Fibroblast of lung (primary cell): ENCODE results near the gene SYNJ2BP. TPM values are rescaled to one million over a fixed set of nuclear protein-coding genes. Genes with fewer than 3 reads are reported as not detected.
"Not testable (repeated sequence)": the region's sequence is repeated elsewhere in the genome, so short reads cannot be mapped to it uniquely, and the experiment has no call there.

Source experiments
- DNase-seq, 2 donors: peaks; one replicate each; pipeline versions ENCODE4 v3.0.0 to v3.0.0-alpha.2; 2010; ENCODE audit warnings: low read depth in 2 of 2
- H2AFZ ChIP-seq: 2 replicates; pipeline ENCODE4 v1.5.1; 2012; ENCODE audit warnings: low read length, control low read depth, inconsistent platforms
- H3K27ac ChIP-seq: 2 replicates; pipeline ENCODE4 v1.5.1; 2011; ENCODE audit warnings: low read length, control low read depth; ENCODE audit not compliant: insufficient read depth
- H3K27me3 ChIP-seq: 2 replicates; pipeline ENCODE4 v1.5.1; 2011; ENCODE audit warnings: mild to moderate bottlenecking, low read length; ENCODE audit not compliant: control insufficient read depth, insufficient read depth
- H3K36me3 ChIP-seq: 2 replicates; pipeline ENCODE4 v1.5.1; 2011; ENCODE audit warnings: low read length; ENCODE audit not compliant: control insufficient read depth, insufficient read depth
- H3K4me1 ChIP-seq: 2 replicates; pipeline ENCODE4 v1.5.1; 2011; ENCODE audit warnings: low read length; ENCODE audit not compliant: control insufficient read depth, insufficient read depth; ENCODE audit errors: extremely low read depth
- H3K4me2 ChIP-seq: 2 replicates; pipeline ENCODE4 v1.5.1; 2011; ENCODE audit warnings: low read length, control low read depth; ENCODE audit not compliant: insufficient read depth; ENCODE audit errors: extremely low read depth
- H3K4me3 ChIP-seq, 4 experiments: fragments of 200-600 bp in 1 of 4; sonication (generic) in 1 of 4; replicated peaks in 1 of 4; 2 replicates each; pipeline ENCODE4 v1.5.1; 2011 to 2016; ENCODE audit warnings: low read length in 4 of 4, low read depth in 3 of 4, mild to moderate bottlenecking in 3 of 4, control low read depth in 2 of 4, inconsistent platforms in 1 of 4, mixed read lengths in 1 of 4; ENCODE audit not compliant: insufficient read depth in 1 of 4; ENCODE audit errors: control extremely low read depth in 1 of 4
- H3K79me2 ChIP-seq: 2 replicates; pipeline ENCODE4 v1.5.1; 2012; ENCODE audit warnings: mild to moderate bottlenecking, low read length, inconsistent platforms; ENCODE audit not compliant: control insufficient read depth, insufficient read depth
- H3K9ac ChIP-seq: 2 replicates; pipeline ENCODE4 v1.5.1; 2011; ENCODE audit warnings: mild to moderate bottlenecking, low read length, control low read depth; ENCODE audit not compliant: insufficient read depth
- H3K9me3 ChIP-seq: 2 replicates; pipeline ENCODE4 v1.5.1; 2012; ENCODE audit warnings: low read depth, low read length; ENCODE audit not compliant: control insufficient read depth, insufficient read depth
- H4K20me1 ChIP-seq: 2 replicates; pipeline ENCODE4 v1.5.1; 2011; ENCODE audit warnings: low read length; ENCODE audit not compliant: control insufficient read depth, insufficient read depth; ENCODE audit errors: extremely low read depth
- CTCF ChIP-seq, 2 donors: IDR thresholded peaks in 1 of 2; conservative IDR thresholded peaks in 1 of 2; 1 replicate in 1 of 2; 2 replicates in 1 of 2; pipeline ENCODE4 v1.5.1; 2011 to 2012; ENCODE audit warnings: low read length in 2 of 2, control low read depth in 1 of 2, inconsistent platforms in 1 of 2, low read depth in 1 of 2, mild to moderate bottlenecking in 1 of 2
- EZH2 ChIP-seq: IDR thresholded peaks from 2 replicates; pipeline ENCODE4 v1.5.1; 2012; ENCODE audit warnings: low read length, control low read depth, mild to moderate bottlenecking; ENCODE audit errors: missing control alignments
- polyA plus RNA-seq, 2 donors: library from polyadenylated mRNA; depleted of rRNA in 1 of 2; stranded (reverse) in 1 of 2; unstranded in 1 of 2; fragments of >200 nt; gene quantifications; 2 replicates each; pipeline ENCODE4 v1.2.1, GENCODE V29; 2011 to 2012; ENCODE audit warnings: missing spikeins in 1 of 2
- total RNA-seq: library from RNA; depleted of rRNA; stranded (reverse); fragments of >200 nt; gene quantifications from 2 replicates; pipeline ENCODE4 v1.2.1, GENCODE V29; 2014

Gene SYNJ2BP
- total and polyA plus RNA-seq, 2 donors (not counting 1 experiment from before 2014, with no cell fraction given) = 14.4 to 28.4 TPM

GRCh38 chr14:70436867-70437266 is 20.0 kb upstream of the SYNJ2BP start:
- Histone ChIP-seq H3K4me2 (no peak overlapping the region), H3K79me2 (no peaks in the 10 kb centered on the region), H3K9me3 (no peaks in the 10 kb centered on the region), H4K20me1 (no peaks in the 10 kb centered on the region), H3K27me3 (no peaks in the 10 kb centered on the region), H3K9ac (no peak overlapping the region), H3K27ac (no peak overlapping the region), H3K4me3 (no peak overlapping the region), H2AFZ (no peak overlapping the region), H3K4me1 (no peaks in the 10 kb centered on the region), H3K36me3 (no peaks in the 10 kb centered on the region)
- no peak for TF ChIP-seq CTCF (conservative IDR thresholded peaks at IDR 0.05 in 1 of 2, IDR thresholded peaks at IDR 0.05 in 1 of 2; ENCODE audit: low read depth in 1 of 2, low read length in 2 of 2)
- no peak for TF ChIP-seq EZH2
- DNase-seq = no peak

DNA sequence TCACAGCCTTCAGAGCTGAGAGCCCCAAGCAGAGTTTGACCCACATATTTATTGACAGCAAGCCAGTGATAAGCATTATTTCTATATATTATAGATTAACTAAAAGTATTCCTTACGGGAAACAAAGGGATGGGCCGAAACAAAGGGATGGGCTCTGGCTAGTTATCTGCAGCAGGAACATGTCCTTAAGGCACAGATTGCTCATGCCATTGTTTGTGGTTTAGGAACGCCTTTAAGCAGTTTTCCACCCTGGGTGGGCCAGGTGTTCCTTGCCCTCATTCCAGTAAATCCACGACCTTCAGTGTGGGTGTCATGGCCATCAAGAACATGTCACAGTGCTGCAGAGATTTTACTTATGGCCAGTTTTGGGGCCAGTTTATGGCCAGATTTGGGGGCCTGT is 9.7 kb upstream of the SYNJ2BP start:
- not testable (repeated sequence) for DNase-seq, H4K20me1 ChIP-seq, H3K79me2 ChIP-seq, H3K9ac ChIP-seq, H3K9me3 ChIP-seq, H3K27ac ChIP-seq, H3K4me1 ChIP-seq, H3K27me3 ChIP-seq, H3K4me2 ChIP-seq, H3K36me3 ChIP-seq, H3K4me3 ChIP-seq, H2AFZ ChIP-seq

DNA sequence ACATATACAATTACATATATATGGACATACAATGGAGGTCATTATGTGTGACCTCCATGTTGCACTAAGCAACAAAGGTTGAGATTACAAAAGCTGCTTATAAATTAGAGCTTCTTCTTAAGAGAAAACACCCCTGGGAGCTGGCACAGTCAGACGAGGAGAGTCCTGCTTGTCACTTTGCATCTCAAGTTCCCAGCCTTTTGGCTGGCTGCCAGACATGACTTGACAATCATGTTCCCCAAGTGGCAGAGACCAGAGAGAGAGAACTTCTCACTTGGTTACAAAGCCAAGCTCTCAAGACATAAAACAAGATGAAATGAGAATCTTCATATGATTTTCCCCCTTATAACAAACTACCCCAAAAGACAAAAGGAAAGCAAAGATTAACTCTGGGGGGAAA is 8.5 kb upstream of the SYNJ2BP start:
- Histone ChIP-seq H4K20me1 (no peaks in the 10 kb centered on the region), H3K4me2 (no peak overlapping the region), H3K36me3 (no peaks in the 10 kb centered on the region), H2AFZ (no peak overlapping the region), H3K79me2 (no peaks in the 10 kb centered on the region), H3K27ac (no peak overlapping the region), H3K27me3 (no peaks in the 10 kb centered on the region), H3K9ac (no peak overlapping the region), H3K4me3 (no peak overlapping the region), H3K9me3 (no peaks in the 10 kb centered on the region), H3K4me1 (no peaks in the 10 kb centered on the region)
- DNase-seq = no peak
- no peak for TF ChIP-seq EZH2
- no peak for TF ChIP-seq CTCF (conservative IDR thresholded peaks at IDR 0.05 in 1 of 2, IDR thresholded peaks at IDR 0.05 in 1 of 2; ENCODE audit: low read depth in 1 of 2, low read length in 2 of 2)
